ENCODE results near the gene LAD1. TPM values are rescaled to one million over a fixed set of nuclear protein-coding genes. Genes with fewer than 3 reads are reported as not detected.
A peak's percentile ranks its signal among the peaks of the same experiment; 100 is the strongest.

The LAD1 gene
- total and polyA plus RNA-seq, 4 donors = 0.17 to 0.50 (median 0.35) TPM

DNA sequence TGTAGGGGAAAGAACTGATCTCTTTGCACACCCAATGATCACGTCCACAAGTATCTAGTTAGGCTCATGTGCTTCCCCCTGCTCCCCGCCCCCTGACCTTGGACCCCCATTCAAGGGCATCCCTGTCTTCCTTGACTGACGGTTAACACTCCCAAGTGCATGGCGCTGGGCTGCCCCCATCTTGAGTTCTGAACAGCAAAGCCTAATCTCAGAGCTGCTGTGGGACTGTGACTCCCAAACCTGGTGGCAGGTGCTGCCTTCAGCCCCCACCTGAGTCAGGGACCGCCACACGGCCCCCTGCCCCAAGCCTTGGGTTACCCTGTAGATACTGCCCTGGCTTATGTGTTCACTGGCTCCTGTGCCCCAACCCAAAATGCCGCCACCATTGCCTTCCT lies 21.5 kb upstream of the LAD1 start:
- H3K9me3 ChIP-seq (ENCODE audit: control insufficient read depth, insufficient read depth, low read length) = no peaks in the 10 kb centered on the region
- H3K4me1 ChIP-seq (ENCODE audit: control insufficient read depth, insufficient read depth, low read length) = peaks cover 17% of the 10 kb centered on the region
- no peaks in the 10 kb centered on the region for H3K27me3 ChIP-seq (ENCODE audit: control insufficient read depth, insufficient read depth, low read length)
- 85% methylated on average over 7 of the region's 7 CpGs for WGBS (ENCODE audit: insufficient coverage)
- H3K27ac ChIP-seq (ENCODE audit: low read depth, low read length) = no peak overlapping the region
- DNase-seq (ENCODE audit: low read depth in 4 of 6, low spot score in 6 of 6) = no peak
- H3K36me3 ChIP-seq (ENCODE audit: control insufficient read depth, insufficient read depth, low read length) = no peaks in the 10 kb centered on the region
- H3K4me3 ChIP-seq (ENCODE audit: low read depth, low read length) = no peak overlapping the region

GRCh38 chr1:201419746-201420607 lies 20.9 kb upstream of the LAD1 start:
- no peaks in the 10 kb centered on the region for H3K36me3 ChIP-seq (ENCODE audit: control insufficient read depth, insufficient read depth, low read length)
- no peaks in the 10 kb centered on the region for H3K9me3 ChIP-seq (ENCODE audit: control insufficient read depth, insufficient read depth, low read length)
- H3K4me1 ChIP-seq (ENCODE audit: control insufficient read depth, insufficient read depth, low read length) = peaks cover 17% of the 10 kb centered on the region
- no peak overlapping the region for H3K27ac ChIP-seq (ENCODE audit: low read depth, low read length)
- H3K27me3 ChIP-seq (ENCODE audit: control insufficient read depth, insufficient read depth, low read length) = no peaks in the 10 kb centered on the region
- 79% methylated on average over 6 of the region's 12 CpGs for WGBS (ENCODE audit: insufficient coverage)
- no peak for DNase-seq (ENCODE audit: low read depth in 4 of 6, low spot score in 6 of 6)
- H3K4me3 ChIP-seq (ENCODE audit: low read depth, low read length) = no peak overlapping the region

- peaks cover 17% of the 10 kb centered on the region for H3K4me1 ChIP-seq (ENCODE audit: control insufficient read depth, insufficient read depth, low read length)
- 68% methylated on average over 3 of the region's 4 CpGs for WGBS (ENCODE audit: insufficient coverage)
- no peaks in the 10 kb centered on the region for H3K27me3 ChIP-seq (ENCODE audit: control insufficient read depth, insufficient read depth, low read length)
- H3K36me3 ChIP-seq (ENCODE audit: control insufficient read depth, insufficient read depth, low read length) = no peaks in the 10 kb centered on the region
- H3K27ac ChIP-seq (ENCODE audit: low read depth, low read length) = no peak overlapping the region
- DNase-seq (ENCODE audit: low read depth in 4 of 6, low spot score in 6 of 6) = no peak
- no peak overlapping the region for H3K4me3 ChIP-seq (ENCODE audit: low read depth, low read length)
- H3K9me3 ChIP-seq (ENCODE audit: control insufficient read depth, insufficient read depth, low read length) = no peaks in the 10 kb centered on the region
Observed at GRCh38 chr1:201419256-201419655, 20.1 kb upstream of the LAD1 start.

DNA sequence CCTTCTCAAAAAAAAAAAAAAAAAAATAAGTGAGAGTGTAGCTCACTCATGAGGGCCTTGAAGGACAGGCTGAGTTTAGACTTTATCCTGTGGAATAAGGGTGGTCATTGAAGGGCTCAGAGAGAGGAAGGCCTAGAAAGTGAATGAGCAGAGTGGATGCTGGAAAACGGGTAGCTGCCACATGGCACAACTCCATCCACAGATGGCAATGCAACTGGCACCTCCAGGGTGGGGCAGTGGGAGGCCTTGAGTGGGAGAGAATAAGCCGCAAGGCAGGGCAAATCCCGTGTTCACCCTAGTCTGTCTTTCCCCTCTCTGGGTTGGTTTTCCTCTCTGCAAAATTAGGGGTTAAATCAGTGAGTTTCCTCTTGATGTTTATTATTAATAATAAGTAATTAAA lies 19.3 kb upstream of the LAD1 start:
- H3K36me3 ChIP-seq (ENCODE audit: control insufficient read depth, insufficient read depth, low read length) = no peaks in the 10 kb centered on the region
- DNase-seq (ENCODE audit: low read depth in 4 of 6, low spot score in 6 of 6) = peak in 1 of 6 donors; percentile 51
- H3K4me1 ChIP-seq (ENCODE audit: control insufficient read depth, insufficient read depth, low read length) = peaks cover 17% of the 10 kb centered on the region
- no peaks in the 10 kb centered on the region for H3K9me3 ChIP-seq (ENCODE audit: control insufficient read depth, insufficient read depth, low read length)
- WGBS (ENCODE audit: insufficient coverage) = 83% methylated on average over 1 of the region's 3 CpGs
- H3K27me3 ChIP-seq (ENCODE audit: control insufficient read depth, insufficient read depth, low read length) = no peaks in the 10 kb centered on the region
- H3K4me3 ChIP-seq (ENCODE audit: low read depth, low read length) = no peak overlapping the region
- no peak overlapping the region for H3K27ac ChIP-seq (ENCODE audit: low read depth, low read length)

DNA sequence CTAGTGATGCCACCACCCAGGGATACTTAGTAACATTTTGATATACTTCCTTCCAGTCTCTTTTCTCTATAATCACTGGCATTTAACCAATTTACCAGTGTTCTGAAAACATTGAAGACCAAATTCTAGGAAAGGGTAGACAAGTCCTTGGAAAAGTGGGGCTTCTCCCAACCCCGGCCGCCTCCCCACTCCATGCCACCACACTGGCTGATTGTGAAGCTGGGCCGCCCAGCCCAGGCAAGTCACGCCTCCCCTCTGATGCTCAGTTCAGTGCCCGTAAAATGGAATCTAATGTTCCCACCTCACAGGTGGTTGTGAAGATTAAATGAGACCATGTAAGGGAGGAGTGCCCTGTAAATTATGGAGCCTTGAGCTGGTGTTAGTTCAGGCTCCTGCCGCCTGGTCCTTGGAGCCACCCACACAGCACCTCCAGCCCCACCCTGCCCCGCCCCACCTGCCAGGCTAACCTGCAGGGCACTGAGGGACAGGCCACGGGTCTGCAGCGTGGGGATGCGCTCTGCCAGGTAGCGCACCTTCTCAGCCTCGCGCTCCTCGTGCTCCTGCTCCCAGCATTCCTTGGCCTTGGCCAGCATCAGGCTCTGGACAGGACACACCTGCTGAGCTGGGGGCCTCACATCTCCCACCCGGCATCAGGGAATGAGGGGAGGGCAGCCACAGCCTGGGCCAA lies 15.1 kb upstream of the LAD1 start:
- WGBS (ENCODE audit: insufficient coverage) = 93% methylated on average over 13 of the region's 15 CpGs
- Histone ChIP-seq H3K27ac (ENCODE audit: low read depth, low read length) (no peak overlapping the region), H3K4me1 (ENCODE audit: control insufficient read depth, insufficient read depth, low read length) (peaks cover 2% of the 10 kb centered on the region), H3K4me3 (ENCODE audit: low read depth, low read length) (no peak overlapping the region), H3K27me3 (ENCODE audit: control insufficient read depth, insufficient read depth, low read length) (no peaks in the 10 kb centered on the region), H3K9me3 (ENCODE audit: control insufficient read depth, insufficient read depth, low read length) (no peaks in the 10 kb centered on the region), H3K36me3 (ENCODE audit: control insufficient read depth, insufficient read depth, low read length) (no peaks in the 10 kb centered on the region)
- DNase-seq (ENCODE audit: low read depth in 4 of 6, low spot score in 6 of 6) = no peak

DNA sequence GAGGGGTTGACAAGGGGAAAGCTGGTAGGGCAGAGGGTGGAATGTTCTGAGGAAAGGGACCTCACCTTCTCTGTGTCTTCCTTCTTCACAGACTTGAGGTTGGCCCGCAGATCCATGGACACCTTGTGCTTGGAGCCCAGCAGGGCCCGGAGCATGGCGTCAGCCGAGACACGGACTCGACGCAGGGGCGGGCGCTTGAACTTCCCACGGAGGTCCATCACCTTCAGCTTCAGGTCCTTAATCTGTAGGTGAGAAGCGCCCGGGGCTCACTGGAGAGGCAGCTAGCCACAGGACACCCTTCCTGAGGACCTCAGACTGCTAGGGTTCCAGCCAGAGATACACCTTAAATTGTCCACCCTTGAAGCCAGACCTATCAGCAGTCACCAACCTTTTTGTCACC lies 12.2 kb upstream of the LAD1 start:
- H3K27me3 ChIP-seq (ENCODE audit: control insufficient read depth, insufficient read depth, low read length) = no peaks in the 10 kb centered on the region
- H3K36me3 ChIP-seq (ENCODE audit: control insufficient read depth, insufficient read depth, low read length) = no peaks in the 10 kb centered on the region
- H3K9me3 ChIP-seq (ENCODE audit: control insufficient read depth, insufficient read depth, low read length) = no peaks in the 10 kb centered on the region
- DNase-seq (ENCODE audit: low read depth in 4 of 6, low spot score in 6 of 6) = no peak
- 96% methylated on average over 12 of the region's 12 CpGs for WGBS (ENCODE audit: insufficient coverage)
- peaks cover 6% of the 10 kb centered on the region for H3K4me1 ChIP-seq (ENCODE audit: control insufficient read depth, insufficient read depth, low read length)
- H3K4me3 ChIP-seq (ENCODE audit: low read depth, low read length) = no peak overlapping the region
- no peak overlapping the region for H3K27ac ChIP-seq (ENCODE audit: low read depth, low read length)

DNA sequence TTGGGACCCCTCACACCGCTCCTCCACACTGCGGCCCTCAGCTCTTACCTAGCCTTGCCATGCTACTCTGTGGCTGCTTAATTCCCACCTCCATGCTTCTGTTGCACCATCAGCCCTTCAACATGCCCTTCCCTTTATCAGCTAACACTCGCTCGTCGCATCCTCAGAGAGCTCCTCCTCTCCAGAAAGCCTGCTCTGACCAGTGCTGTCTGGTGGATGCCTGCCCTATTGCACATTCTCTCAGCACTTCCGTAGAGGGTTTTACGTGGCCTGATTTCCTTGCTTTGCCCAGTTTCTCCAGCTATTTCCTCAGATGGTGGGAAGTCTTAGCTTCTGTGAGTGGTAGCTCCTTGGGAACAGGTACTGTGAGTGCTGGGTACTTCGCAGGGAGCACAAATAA lies 10.3 kb upstream of the LAD1 start:
- Histone ChIP-seq H3K4me3 (ENCODE audit: low read depth, low read length) (no peak overlapping the region), H3K36me3 (ENCODE audit: control insufficient read depth, insufficient read depth, low read length) (no peaks in the 10 kb centered on the region), H3K27ac (ENCODE audit: low read depth, low read length) (no peak overlapping the region), H3K4me1 (ENCODE audit: control insufficient read depth, insufficient read depth, low read length) (peaks cover 6% of the 10 kb centered on the region), H3K27me3 (ENCODE audit: control insufficient read depth, insufficient read depth, low read length) (peaks cover 3% of the 10 kb centered on the region), H3K9me3 (ENCODE audit: control insufficient read depth, insufficient read depth, low read length) (no peaks in the 10 kb centered on the region)
- WGBS (ENCODE audit: insufficient coverage) = 71% methylated on average over 6 of the region's 8 CpGs
- DNase-seq (ENCODE audit: low read depth in 4 of 6, low spot score in 6 of 6) = no peak

GRCh38 chr1:201408834-201409200 lies 9.7 kb upstream of the LAD1 start:
- no peak overlapping the region for H3K27ac ChIP-seq (ENCODE audit: low read depth, low read length)
- H3K27me3 ChIP-seq (ENCODE audit: control insufficient read depth, insufficient read depth, low read length) = peaks cover 3% of the 10 kb centered on the region
- no peaks in the 10 kb centered on the region for H3K9me3 ChIP-seq (ENCODE audit: control insufficient read depth, insufficient read depth, low read length)
- WGBS (ENCODE audit: insufficient coverage) = 89% methylated on average over 3 of the region's 3 CpGs
- no peak for DNase-seq (ENCODE audit: low read depth in 4 of 6, low spot score in 6 of 6)
- no peak overlapping the region for H3K4me3 ChIP-seq (ENCODE audit: low read depth, low read length)
- peaks cover 6% of the 10 kb centered on the region for H3K4me1 ChIP-seq (ENCODE audit: control insufficient read depth, insufficient read depth, low read length)
- H3K36me3 ChIP-seq (ENCODE audit: control insufficient read depth, insufficient read depth, low read length) = no peaks in the 10 kb centered on the region

DNA sequence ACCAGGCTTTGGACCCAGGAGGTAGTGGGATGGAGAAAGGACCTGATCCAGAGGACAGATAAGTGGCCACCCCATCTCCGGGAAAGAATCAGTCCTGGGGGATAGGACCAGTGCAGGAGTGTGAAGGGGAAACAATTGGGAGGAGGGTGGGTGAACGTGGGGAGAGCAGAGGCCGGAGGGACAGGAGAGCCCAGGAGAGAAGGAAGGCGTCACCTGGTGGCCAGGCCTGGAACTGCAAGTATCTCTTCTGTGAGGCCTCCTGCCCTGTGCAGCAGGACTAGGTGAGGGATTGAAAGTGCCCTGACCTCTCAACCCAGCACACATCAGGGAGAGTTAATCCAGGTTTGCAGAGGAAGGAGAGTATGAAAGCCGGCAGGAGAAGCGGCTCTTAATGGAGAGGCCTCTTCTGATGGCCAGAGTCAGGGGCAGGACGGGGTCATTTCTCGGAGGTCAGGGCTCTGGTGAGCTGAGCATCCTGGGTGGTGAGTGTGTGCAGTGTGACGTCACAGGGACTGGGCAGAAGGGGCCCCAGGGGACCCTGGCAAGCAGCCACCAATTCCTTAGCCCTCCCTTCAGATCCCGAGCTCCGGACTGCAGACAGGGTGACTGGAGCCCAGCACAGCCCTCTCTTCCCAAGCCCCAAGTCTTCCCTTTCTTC lies 9.2 kb upstream of the LAD1 start:
- no peak overlapping the region for H3K4me3 ChIP-seq (ENCODE audit: low read depth, low read length)
- 18% methylated on average over 9 of the region's 11 CpGs for WGBS (ENCODE audit: insufficient coverage)
- H3K9me3 ChIP-seq (ENCODE audit: control insufficient read depth, insufficient read depth, low read length) = no peaks in the 10 kb centered on the region
- peaks cover 6% of the 10 kb centered on the region for H3K4me1 ChIP-seq (ENCODE audit: control insufficient read depth, insufficient read depth, low read length)
- peaks cover 4% of the 10 kb centered on the region for H3K27me3 ChIP-seq (ENCODE audit: control insufficient read depth, insufficient read depth, low read length)
- no peaks in the 10 kb centered on the region for H3K36me3 ChIP-seq (ENCODE audit: control insufficient read depth, insufficient read depth, low read length)
- peak; percentile 6 to 79 (median 30) for DNase-seq (ENCODE audit: low read depth in 4 of 6, low spot score in 6 of 6)
- no peak overlapping the region for H3K27ac ChIP-seq (ENCODE audit: low read depth, low read length)
